Right forelimb (tissue), 1 donor: ENCODE results near the gene SDK1.

Experiments
- DNase-seq: peaks from one replicate; pipeline ENCODE4 v3.0.0-alpha.2; 2018

The SDK1 gene

GRCh38 chr7:4001742-4002141 is 700.7 kb downstream of the SDK1 start:
- DNase-seq: no peak

GRCh38 chr7:4003503-4003902 is 702.5 kb downstream of the SDK1 start:
- DNase-seq: no peak

GRCh38 chr7:4006687-4007086 is 705.6 kb downstream of the SDK1 start:
- DNase-seq: peak; percentile 22

GRCh38 chr7:4009211-4010060 is 708.4 kb downstream of the SDK1 start:
- DNase-seq: no peak

GRCh38 chr7:4010061-4010605 is 709.1 kb downstream of the SDK1 start:
- DNase-seq: no peak

- no peak for DNase-seq
Observed at GRCh38 chr7:4010923-4011656, 710.0 kb downstream of the SDK1 start.

- no peak for DNase-seq
Observed at GRCh38 chr7:4013793-4014192, 712.7 kb downstream of the SDK1 start.

GRCh38 chr7:4014346-4015050 is 713.4 kb downstream of the SDK1 start:
- no peak for DNase-seq

- no peak for DNase-seq
Observed at GRCh38 chr7:4015371-4015770, 714.3 kb downstream of the SDK1 start.

GRCh38 chr7:4015996-4016395 is 714.9 kb downstream of the SDK1 start:
- DNase-seq: no peak

- no peak for DNase-seq
Observed at GRCh38 chr7:4017081-4017480, 716.0 kb downstream of the SDK1 start.

- no peak for DNase-seq
Observed at GRCh38 chr7:4017785-4018184, 716.7 kb downstream of the SDK1 start.

- DNase-seq: no peak
Observed at GRCh38 chr7:4018601-4019316, 717.7 kb downstream of the SDK1 start.

- DNase-seq: no peak
Observed at GRCh38 chr7:4020086-4020485, 719.0 kb downstream of the SDK1 start.

- DNase-seq: no peak
Observed at GRCh38 chr7:4021413-4021812, 720.4 kb downstream of the SDK1 start.

- no peak for DNase-seq
Observed at GRCh38 chr7:4022265-4022664, 721.2 kb downstream of the SDK1 start.

GRCh38 chr7:4023502-4023901 is 722.5 kb downstream of the SDK1 start:
- no peak for DNase-seq

GRCh38 chr7:4024133-4024532 is 723.1 kb downstream of the SDK1 start:
- DNase-seq: no peak

- DNase-seq: no peak
Observed at GRCh38 chr7:4024806-4025205, 723.8 kb downstream of the SDK1 start.

GRCh38 chr7:4025210-4025609 is 724.2 kb downstream of the SDK1 start:
- DNase-seq: no peak

- no peak for DNase-seq
Observed at GRCh38 chr7:4025694-4026615, 724.9 kb downstream of the SDK1 start.
